Measurements from ENCODE around the gene POFUT1. TPM values are rescaled to one million over a fixed set of nuclear protein-coding genes. Genes with fewer than 3 reads are reported as not detected.

POFUT1 gene
- total RNA-seq, 1 experiment from 2014 or later = 41.9 TPM

GRCh38 chr20:32183947-32184635, 23.6 kb upstream of the POFUT1 start:
- no peaks in the 10 kb centered on the region for H3F3A ChIP-seq (ENCODE audit: low read length, unreplicated experiment)
- H3K9ac ChIP-seq (ENCODE audit: low read length) = no peak overlapping the region
- H4K20me1 ChIP-seq (ENCODE audit: low read length) = no peaks in the 10 kb centered on the region
- ATAC-seq = no peak
- no peak overlapping the region for H2AFZ ChIP-seq (ENCODE audit: low read length)
- H3K4me2 ChIP-seq (ENCODE audit: low read length) = no peak overlapping the region
- no TSS peak for BruUV-seq (replicated peaks)
- no peak overlapping the region for H3K27ac ChIP-seq (ENCODE audit: low read length)
- no peaks in the 10 kb centered on the region for H3K27me3 ChIP-seq (ENCODE audit: low read length)
- H3K4me3 ChIP-seq (ENCODE audit: low read length) = no peak overlapping the region
- no peaks in the 10 kb centered on the region for H3K9me2 ChIP-seq (replicated peaks; ENCODE audit: low read length)
- no peaks in the 10 kb centered on the region for H3K9me3 ChIP-seq (ENCODE audit: low read length)
- intact Hi-C loops (cut with micrococcal nuclease) = no loop called here
- H3K79me2 ChIP-seq (ENCODE audit: low read length) = no peaks in the 10 kb centered on the region
- TF ChIP-seq CTCF (conservative IDR thresholded peaks at IDR 0.05; ENCODE audit: low read depth, low read length) = no peak
- TF ChIP-seq EZH2 (IDR thresholded peaks at IDR 0.05; ENCODE audit: low read length, unreplicated experiment) = no peak
- TF ChIP-seq EZH2phosphoT487 (IDR thresholded peaks at IDR 0.05; ENCODE audit: borderline replicate concordance, low read length) = no peak
- no peaks in the 10 kb centered on the region for H3K36me3 ChIP-seq (ENCODE audit: low read depth, low read length)
- no peaks in the 10 kb centered on the region; the same call in 1 of the 2 replicates for H3K4me1 ChIP-seq (ENCODE audit: insufficient read depth, low read length)
- CTCF ChIA-PET = no interaction called here
- no peak for DNase-seq
- POLR2A ChIA-PET (ENCODE audit: unreplicated experiment) = no interaction called here

GRCh38 chr20:32184961-32185603, 22.6 kb upstream of the POFUT1 start:
- no peak overlapping the region for H3K9ac ChIP-seq (ENCODE audit: low read length)
- H3K4me3 ChIP-seq (ENCODE audit: low read length) = no peak overlapping the region
- H3K36me3 ChIP-seq (ENCODE audit: low read depth, low read length) = no peaks in the 10 kb centered on the region
- H3K4me1 ChIP-seq (ENCODE audit: insufficient read depth, low read length) = peaks cover 7% of the 10 kb centered on the region
- ChIA-PET POLR2A (ENCODE audit: unreplicated experiment) (no interaction called here), CTCF (no interaction called here)
- H3K79me2 ChIP-seq (ENCODE audit: low read length) = no peaks in the 10 kb centered on the region
- no peak overlapping the region for H3K4me2 ChIP-seq (ENCODE audit: low read length)
- no peaks in the 10 kb centered on the region for H3K27me3 ChIP-seq (ENCODE audit: low read length)
- H2AFZ ChIP-seq (ENCODE audit: low read length) = no peak overlapping the region
- BruUV-seq (replicated peaks) = no TSS peak
- no peak overlapping the region for H3K27ac ChIP-seq (ENCODE audit: low read length)
- no peaks in the 10 kb centered on the region for H3K9me3 ChIP-seq (ENCODE audit: low read length)
- DNase-seq (no peak), ATAC-seq (no peak)
- TF ChIP-seq EZH2 (IDR thresholded peaks at IDR 0.05; ENCODE audit: low read length, unreplicated experiment) (no peak), CTCF (conservative IDR thresholded peaks at IDR 0.05; ENCODE audit: low read depth, low read length) (no peak), EZH2phosphoT487 (IDR thresholded peaks at IDR 0.05; ENCODE audit: borderline replicate concordance, low read length) (no peak)
- no peaks in the 10 kb centered on the region for H3K9me2 ChIP-seq (replicated peaks; ENCODE audit: low read length)
- intact Hi-C loops (cut with micrococcal nuclease) = no loop called here
- H4K20me1 ChIP-seq (ENCODE audit: low read length) = no peaks in the 10 kb centered on the region
- H3F3A ChIP-seq (ENCODE audit: low read length, unreplicated experiment) = no peaks in the 10 kb centered on the region

GRCh38 chr20:32186506-32186905, 21.2 kb upstream of the POFUT1 start:
- Histone ChIP-seq H3K27ac (ENCODE audit: low read length) (no peak overlapping the region), H3F3A (ENCODE audit: low read length, unreplicated experiment) (no peaks in the 10 kb centered on the region), H4K20me1 (ENCODE audit: low read length) (no peaks in the 10 kb centered on the region), H3K27me3 (ENCODE audit: low read length) (no peaks in the 10 kb centered on the region), H2AFZ (ENCODE audit: low read length) (no peak overlapping the region), H3K9ac (ENCODE audit: low read length) (no peak overlapping the region), H3K79me2 (ENCODE audit: low read length) (no peaks in the 10 kb centered on the region), H3K36me3 (ENCODE audit: low read depth, low read length) (no peaks in the 10 kb centered on the region), H3K9me3 (ENCODE audit: low read length) (no peaks in the 10 kb centered on the region), H3K4me2 (ENCODE audit: low read length) (no peak overlapping the region), H3K4me1 (ENCODE audit: insufficient read depth, low read length) (peaks cover 7% of the 10 kb centered on the region), H3K9me2 (replicated peaks; ENCODE audit: low read length) (no peaks in the 10 kb centered on the region), H3K4me3 (ENCODE audit: low read length) (no peak overlapping the region)
- POLR2A ChIA-PET (ENCODE audit: unreplicated experiment) = no interaction called here
- DNase-seq = no peak
- no peak for ATAC-seq
- intact Hi-C loops (cut with micrococcal nuclease) = no loop called here
- CTCF ChIA-PET = no interaction called here
- BruUV-seq (replicated peaks) = no TSS peak
- no peak for TF ChIP-seq EZH2phosphoT487 (IDR thresholded peaks at IDR 0.05; ENCODE audit: borderline replicate concordance, low read length)
- no peak for TF ChIP-seq EZH2 (IDR thresholded peaks at IDR 0.05; ENCODE audit: low read length, unreplicated experiment)
- TF ChIP-seq CTCF (conservative IDR thresholded peaks at IDR 0.05; ENCODE audit: low read depth, low read length) = no peak
